ENCODE results near the gene GRPEL1.

GRPEL1 gene

GRCh38 chr4:7067452-7068278 lies at the start of gene GRPEL1:
Gene GRPEL1 (minus strand): TSS chr4:7068064. CDS start chr4:7068032, 32 bp downstream.
- Mint-ChIP-seq H3K27ac (peak within 1 kb of the TSS; percentile 92), H3K9me3 (no peaks in the 10 kb centered on the region), H3K4me1 (ENCODE audit: low read depth) (peaks cover 46% of the 10 kb centered on the region), H3K36me3 (ENCODE audit: low read depth) (peaks cover 37% of the 10 kb centered on the region), H3K27me3 (peaks cover 22% of the 10 kb centered on the region), H3K4me3 (peak within 1 kb of the TSS; percentile 89)
- intact Hi-C loops (cut with micrococcal nuclease): loop anchor here (1.0 to 5.0 kb wide), 3 partner anchors 24 to 160 kb away; partner anchors contain the start of genes TADA2B and TBC1D14

GRCh38 chr4:7116705-7117104 lies 48.8 kb upstream of the GRPEL1 start:
- H3K36me3 Mint-ChIP-seq (ENCODE audit: low read depth): no peaks in the 10 kb centered on the region
- H3K27me3 Mint-ChIP-seq: peaks cover 21% of the 10 kb centered on the region
- peaks cover 14% of the 10 kb centered on the region for H3K9me3 Mint-ChIP-seq
- intact Hi-C loops (cut with micrococcal nuclease): no loop called here
- no peak overlapping the region for H3K4me3 Mint-ChIP-seq
- H3K4me1 Mint-ChIP-seq (ENCODE audit: low read depth): no peaks in the 10 kb centered on the region
- no peak overlapping the region for H3K27ac Mint-ChIP-seq

- no peaks in the 10 kb centered on the region for H3K4me1 Mint-ChIP-seq (ENCODE audit: low read depth)
- intact Hi-C loops (cut with micrococcal nuclease): no loop called here
- no peaks in the 10 kb centered on the region for H3K36me3 Mint-ChIP-seq (ENCODE audit: low read depth)
- peaks cover 17% of the 10 kb centered on the region for H3K27me3 Mint-ChIP-seq
- H3K4me3 Mint-ChIP-seq: no peak overlapping the region
- H3K9me3 Mint-ChIP-seq: peaks cover 14% of the 10 kb centered on the region
- H3K27ac Mint-ChIP-seq: no peak overlapping the region
Measured at GRCh38 chr4:7115557-7116340, 47.9 kb upstream of the GRPEL1 start.

- Mint-ChIP-seq H3K36me3 (ENCODE audit: low read depth) (no peaks in the 10 kb centered on the region), H3K27me3 (peaks cover 9% of the 10 kb centered on the region), H3K4me3 (no peak overlapping the region), H3K4me1 (ENCODE audit: low read depth) (no peaks in the 10 kb centered on the region), H3K27ac (no peak overlapping the region), H3K9me3 (peaks cover 3% of the 10 kb centered on the region)
- intact Hi-C loops (cut with micrococcal nuclease): no loop called here
Measured at GRCh38 chr4:7112656-7113055, 44.8 kb upstream of the GRPEL1 start.

- H3K9me3 Mint-ChIP-seq: no peaks in the 10 kb centered on the region
- peaks cover 8% of the 10 kb centered on the region for H3K27me3 Mint-ChIP-seq
- H3K27ac Mint-ChIP-seq: no peak overlapping the region
- no peaks in the 10 kb centered on the region for H3K36me3 Mint-ChIP-seq (ENCODE audit: low read depth)
- intact Hi-C loops (cut with micrococcal nuclease): no loop called here
- H3K4me3 Mint-ChIP-seq: no peak overlapping the region
- no peaks in the 10 kb centered on the region for H3K4me1 Mint-ChIP-seq (ENCODE audit: low read depth)
Measured at GRCh38 chr4:7111441-7111840, 43.6 kb upstream of the GRPEL1 start.

GRCh38 chr4:7110546-7110945 lies 42.7 kb upstream of the GRPEL1 start:
- intact Hi-C loops (cut with micrococcal nuclease): no loop called here
- Mint-ChIP-seq H3K9me3 (no peaks in the 10 kb centered on the region), H3K36me3 (ENCODE audit: low read depth) (no peaks in the 10 kb centered on the region), H3K27me3 (peaks cover 11% of the 10 kb centered on the region), H3K27ac (no peak overlapping the region), H3K4me3 (no peak overlapping the region), H3K4me1 (ENCODE audit: low read depth) (no peaks in the 10 kb centered on the region)

- Mint-ChIP-seq H3K36me3 (ENCODE audit: low read depth) (no peaks in the 10 kb centered on the region), H3K4me1 (ENCODE audit: low read depth) (peaks cover 5% of the 10 kb centered on the region), H3K27ac (no peak overlapping the region), H3K4me3 (no peak overlapping the region), H3K27me3 (peaks cover 22% of the 10 kb centered on the region), H3K9me3 (no peaks in the 10 kb centered on the region)
- intact Hi-C loops (cut with micrococcal nuclease): no loop called here
Measured at GRCh38 chr4:7109169-7109568, 41.3 kb upstream of the GRPEL1 start.

- peaks cover 25% of the 10 kb centered on the region for H3K27me3 Mint-ChIP-seq
- H3K4me3 Mint-ChIP-seq: no peak overlapping the region
- no peak overlapping the region for H3K27ac Mint-ChIP-seq
- no peaks in the 10 kb centered on the region for H3K36me3 Mint-ChIP-seq (ENCODE audit: low read depth)
- no peaks in the 10 kb centered on the region for H3K9me3 Mint-ChIP-seq
- intact Hi-C loops (cut with micrococcal nuclease): no loop called here
- peaks cover 10% of the 10 kb centered on the region for H3K4me1 Mint-ChIP-seq (ENCODE audit: low read depth)
Measured at GRCh38 chr4:7108660-7109059, 40.8 kb upstream of the GRPEL1 start.

- intact Hi-C loops (cut with micrococcal nuclease): no loop called here
- Mint-ChIP-seq H3K27ac (no peak overlapping the region), H3K4me1 (ENCODE audit: low read depth) (peaks cover 16% of the 10 kb centered on the region), H3K9me3 (no peaks in the 10 kb centered on the region), H3K36me3 (ENCODE audit: low read depth) (peaks cover 2% of the 10 kb centered on the region), H3K27me3 (peaks cover 28% of the 10 kb centered on the region), H3K4me3 (no peak overlapping the region)
Measured at GRCh38 chr4:7108046-7108625, 40.3 kb upstream of the GRPEL1 start.

- peaks cover 28% of the 10 kb centered on the region for H3K27me3 Mint-ChIP-seq
- H3K9me3 Mint-ChIP-seq: no peaks in the 10 kb centered on the region
- intact Hi-C loops (cut with micrococcal nuclease): no loop called here
- H3K36me3 Mint-ChIP-seq (ENCODE audit: low read depth): peaks cover 6% of the 10 kb centered on the region
- H3K4me3 Mint-ChIP-seq: no peak overlapping the region
- H3K4me1 Mint-ChIP-seq (ENCODE audit: low read depth): peaks cover 22% of the 10 kb centered on the region
- no peak overlapping the region for H3K27ac Mint-ChIP-seq
Measured at GRCh38 chr4:7107166-7107905, 39.5 kb upstream of the GRPEL1 start.

GRCh38 chr4:7105276-7105675 lies 37.4 kb upstream of the GRPEL1 start:
- no peaks in the 10 kb centered on the region for H3K9me3 Mint-ChIP-seq
- H3K4me1 Mint-ChIP-seq (ENCODE audit: low read depth): peaks cover 31% of the 10 kb centered on the region
- no peak overlapping the region for H3K27ac Mint-ChIP-seq
- intact Hi-C loops (cut with micrococcal nuclease): no loop called here
- peaks cover 28% of the 10 kb centered on the region for H3K27me3 Mint-ChIP-seq
- H3K36me3 Mint-ChIP-seq (ENCODE audit: low read depth): peaks cover 6% of the 10 kb centered on the region
- no peak overlapping the region for H3K4me3 Mint-ChIP-seq

GRCh38 chr4:7104366-7105031 lies 36.6 kb upstream of the GRPEL1 start:
- H3K4me3 Mint-ChIP-seq: no peak overlapping the region
- H3K27ac Mint-ChIP-seq: no peak overlapping the region
- peaks cover 28% of the 10 kb centered on the region for H3K27me3 Mint-ChIP-seq
- intact Hi-C loops (cut with micrococcal nuclease): no loop called here
- peaks cover 6% of the 10 kb centered on the region for H3K36me3 Mint-ChIP-seq (ENCODE audit: low read depth)
- peaks cover 31% of the 10 kb centered on the region for H3K4me1 Mint-ChIP-seq (ENCODE audit: low read depth)
- no peaks in the 10 kb centered on the region for H3K9me3 Mint-ChIP-seq

Data from dendritic cell treated with granulocyte-macrophage colony-stimulating factor and Interleukin-4, amounts not matched to agents 40 ng/mL and 50 ng/mL, for 4 days (primary cell).